Cardiac septum (tissue), 1 donor: ENCODE measurements around the gene TYW1B. TPM values are rescaled to one million over a fixed set of nuclear protein-coding genes. Genes with fewer than 3 reads are reported as not detected.
"Not testable (repeated sequence)": the region's sequence is repeated elsewhere in the genome, so short reads cannot be mapped to it uniquely, and the experiment has no call there.

ENCODE experiments used
- DNase-seq: peaks from one replicate; pipeline ENCODE4 v3.0.0-alpha.2; 2020; ENCODE audit warnings: low spot score
- intact Hi-C: fragments of 100-400 bp; cut with DNase I; formaldehyde crosslinking; loops from one replicate; pipeline ENCODE4 v1.14.0; 2022
- total RNA-seq: library from RNA; stranded (reverse); fragmentation: NEBNext Ultra II Directional; extraction: Animal tissue kit (Norgen Biotek cat#: 25700); gene quantifications from one replicate; pipeline ENCODE4 v1.2.1, GENCODE V29; 2021
- donor health status: DM: no; HTN: no; CAD: no.

The TYW1B gene
- total RNA-seq, 1 donor from 2014 or later: 0.92 TPM

DNA sequence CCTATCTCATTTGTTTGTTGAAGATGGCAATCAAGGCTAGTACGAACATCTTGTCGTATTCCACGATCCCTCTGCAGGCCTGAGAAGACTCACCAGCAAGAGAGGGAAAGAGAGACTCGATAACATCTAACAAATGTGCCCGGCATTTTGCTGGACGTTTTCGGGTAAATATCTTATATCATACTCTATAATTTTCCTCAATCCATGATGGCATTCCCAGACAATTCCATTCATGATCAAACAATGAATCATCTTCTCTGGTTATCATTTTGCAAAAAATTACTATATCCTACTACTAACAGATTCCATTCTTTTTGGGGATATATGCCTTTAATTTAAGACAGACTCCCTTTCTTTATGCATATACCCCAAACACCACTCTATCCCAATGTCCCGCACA, 118.1 kb downstream of the TYW1B start:
- DNase-seq: no peak
- intact Hi-C loops: no loop called here

DNA sequence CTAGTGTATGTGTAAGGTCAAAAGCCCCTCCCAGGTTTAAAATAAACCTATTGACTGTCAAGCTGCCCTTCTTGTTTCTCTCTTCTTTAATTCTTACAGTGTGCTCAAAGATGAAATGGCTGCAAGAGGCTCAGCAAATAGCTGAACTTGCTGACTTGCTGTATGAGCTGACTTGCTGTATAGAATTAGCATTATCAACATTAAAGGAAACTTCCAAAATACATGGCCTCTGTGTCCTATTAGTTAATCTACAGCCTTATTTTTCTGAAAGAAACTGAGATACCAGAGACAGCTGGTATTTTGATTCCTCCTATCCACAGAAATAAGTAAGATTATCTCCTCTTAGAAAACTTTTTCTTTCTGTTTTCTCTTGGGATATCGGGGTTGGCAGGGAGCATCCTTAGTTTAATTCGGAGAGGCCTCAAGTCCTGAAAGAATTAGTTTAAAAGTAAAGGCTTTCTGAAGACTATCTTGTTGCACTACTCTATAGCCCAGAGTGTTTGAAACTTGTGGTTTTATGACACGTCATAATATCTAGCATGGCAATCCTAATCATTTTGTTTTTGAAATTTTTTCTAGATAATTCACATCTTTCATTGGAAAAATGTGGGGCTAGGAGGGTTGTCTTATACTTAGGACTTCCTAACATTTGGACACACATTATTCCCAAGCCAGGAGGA, 119.5 kb downstream of the TYW1B start:
- DNase-seq, intact Hi-C loops: not testable (repeated sequence)

DNA sequence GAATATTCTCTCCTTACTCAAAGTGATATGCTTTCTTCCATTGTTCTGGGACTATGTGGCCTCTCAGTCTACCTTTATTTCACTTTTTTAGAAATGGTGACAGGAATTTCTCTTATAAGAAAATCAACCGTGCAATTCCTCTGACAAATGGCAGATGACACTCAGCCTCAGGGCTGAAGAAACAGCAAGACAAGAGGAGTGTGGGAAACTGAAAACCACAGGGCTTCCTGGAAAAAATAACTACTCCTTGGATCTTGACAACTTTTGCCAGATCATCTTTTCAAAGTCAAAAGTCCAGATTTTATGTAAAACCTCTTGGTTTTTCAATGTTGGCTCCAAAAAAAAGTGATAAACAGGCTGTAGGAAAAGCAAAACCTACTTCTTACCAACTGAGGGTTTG, 121.5 kb downstream of the TYW1B start:
- no peak for DNase-seq
- intact Hi-C loops: no loop called here

DNA sequence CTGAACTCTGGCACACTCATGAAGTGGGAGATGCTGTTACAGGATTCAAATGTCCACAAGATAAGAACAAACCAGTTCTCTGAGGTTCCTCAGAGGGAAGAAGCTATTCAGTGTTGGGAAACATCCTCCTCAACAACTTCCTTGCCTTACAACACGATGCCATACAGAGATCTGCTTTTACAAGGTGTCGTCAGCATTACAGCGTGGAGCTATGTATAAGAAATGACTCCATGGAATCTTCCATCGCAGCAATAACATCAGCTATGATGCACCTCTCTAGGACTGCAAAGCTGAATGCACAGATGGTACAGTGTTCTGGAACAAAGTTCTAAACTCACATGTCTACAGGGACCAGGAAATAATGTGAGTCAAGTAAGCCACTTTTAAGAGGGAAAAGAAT, 122.3 kb downstream of the TYW1B start:
- DNase-seq, intact Hi-C loops: not testable (repeated sequence)

DNA sequence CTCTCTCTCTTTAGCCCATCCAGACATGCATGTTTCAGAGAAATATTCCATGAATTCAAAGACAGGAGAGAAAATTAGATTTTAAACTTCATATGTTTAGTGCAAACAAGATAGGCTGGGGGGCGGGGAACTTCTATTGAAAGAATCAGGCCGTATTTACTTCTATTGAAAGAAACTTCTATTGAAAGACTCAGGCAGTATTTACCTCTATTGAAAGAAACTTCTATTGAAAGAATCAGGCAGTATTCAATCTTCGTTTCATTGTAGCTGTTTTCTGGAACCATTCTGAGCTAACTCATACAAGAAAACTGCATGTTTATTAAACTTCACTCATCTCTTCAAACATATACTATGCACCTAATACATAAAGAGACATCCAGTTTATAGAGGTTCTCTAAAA, 123.1 kb downstream of the TYW1B start:
- intact Hi-C loops: no loop called here
- DNase-seq: no peak

DNA sequence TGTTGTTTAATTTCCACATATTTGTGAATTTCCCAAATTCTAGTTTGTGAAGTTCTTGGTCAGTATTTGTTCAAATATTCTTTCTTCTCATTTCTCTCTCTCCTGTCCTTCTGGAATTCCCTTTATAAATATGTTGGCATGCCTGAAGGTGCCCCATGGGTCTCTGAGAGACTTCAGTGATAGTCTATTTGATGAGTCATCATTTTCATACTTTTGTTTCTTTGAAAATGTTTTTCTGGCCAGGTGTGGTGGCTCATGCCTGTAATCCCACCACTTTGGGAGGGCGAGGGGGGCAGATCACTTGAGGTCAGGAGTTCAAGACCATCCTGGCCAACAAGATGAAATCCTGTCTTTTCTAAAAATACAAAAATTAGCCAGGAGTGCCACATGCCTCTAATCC, 127.5 kb downstream of the TYW1B start:
- DNase-seq, intact Hi-C loops: not testable (repeated sequence)

DNA sequence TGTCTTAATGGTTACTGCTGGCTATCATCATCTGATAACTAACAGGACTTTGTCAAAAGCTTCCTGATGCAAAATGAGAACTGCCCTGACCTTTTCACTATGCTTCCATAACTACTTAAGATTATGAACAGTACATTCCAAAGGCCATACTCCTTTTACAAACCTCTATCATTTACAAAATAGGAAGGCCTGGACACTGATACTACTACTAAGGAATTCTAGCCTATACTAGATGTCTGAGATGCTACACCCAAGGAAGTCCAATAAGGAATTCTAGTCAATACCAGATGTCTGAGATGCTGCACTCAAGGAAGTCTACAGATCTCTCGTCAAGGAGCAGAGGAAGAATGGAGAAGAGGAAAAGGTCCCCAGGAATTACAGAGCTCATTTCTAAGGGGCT, 130.9 kb downstream of the TYW1B start:
- DNase-seq, intact Hi-C loops: not testable (repeated sequence)

DNA sequence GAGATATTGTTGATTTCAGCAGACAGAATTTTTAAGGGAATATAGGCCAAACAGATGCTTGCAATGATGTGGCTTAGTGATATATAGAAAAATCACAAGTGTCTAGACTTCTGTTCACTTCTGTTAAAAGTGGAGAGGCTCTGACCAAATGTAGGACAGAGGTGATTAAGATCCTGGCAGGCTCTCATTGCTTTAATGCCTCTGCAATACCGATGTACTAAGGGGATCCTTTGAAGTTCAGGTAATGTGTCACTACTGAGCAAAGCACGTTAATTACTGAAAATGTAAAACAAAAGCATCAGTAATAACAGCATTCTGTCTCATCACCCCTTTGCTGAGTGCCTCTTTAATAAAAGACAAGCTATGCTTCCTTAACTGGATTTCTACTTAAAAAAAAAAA, 131.4 kb downstream of the TYW1B start:
- intact Hi-C loops, DNase-seq: not testable (repeated sequence)

DNA sequence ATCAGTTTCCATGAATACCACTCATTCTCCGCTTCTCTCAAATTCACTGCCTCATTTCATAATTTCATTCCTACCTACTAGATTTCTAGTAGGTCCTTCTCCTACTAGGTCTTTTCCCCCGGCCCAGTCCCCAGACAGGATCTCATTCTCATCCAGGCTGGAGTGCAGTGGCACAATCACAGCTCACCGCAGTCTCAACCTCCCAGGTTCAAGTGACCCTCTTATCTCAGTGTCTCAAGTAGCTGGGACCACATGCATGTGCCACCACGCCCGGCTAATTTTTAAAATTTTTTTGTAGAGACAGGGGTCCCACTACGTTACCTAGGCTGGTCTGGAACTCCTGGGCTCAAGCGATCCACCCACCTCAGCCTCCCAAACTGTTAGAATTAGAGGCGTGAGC, 132.5 kb downstream of the TYW1B start:
- intact Hi-C loops, DNase-seq: not testable (repeated sequence)

DNA sequence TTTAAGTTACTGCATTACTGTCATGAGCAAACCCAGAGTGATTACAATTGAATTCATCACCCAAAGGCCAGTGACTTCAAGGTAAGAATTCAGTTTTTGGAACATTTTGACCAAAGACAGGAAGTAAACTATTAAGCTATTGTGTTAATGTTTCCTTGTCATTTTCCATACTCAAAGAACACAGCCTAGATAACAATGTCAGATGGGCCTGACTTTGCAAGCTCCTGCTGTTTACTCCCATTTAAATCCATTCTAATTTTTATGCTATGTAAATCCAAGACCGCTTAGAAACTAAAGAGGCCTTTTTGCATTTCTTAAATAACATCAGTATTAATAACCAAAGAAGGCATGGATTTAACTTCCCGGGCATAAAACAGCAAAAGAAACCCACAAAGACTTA, 136.6 kb downstream of the TYW1B start:
- DNase-seq, intact Hi-C loops: not testable (repeated sequence)

DNA sequence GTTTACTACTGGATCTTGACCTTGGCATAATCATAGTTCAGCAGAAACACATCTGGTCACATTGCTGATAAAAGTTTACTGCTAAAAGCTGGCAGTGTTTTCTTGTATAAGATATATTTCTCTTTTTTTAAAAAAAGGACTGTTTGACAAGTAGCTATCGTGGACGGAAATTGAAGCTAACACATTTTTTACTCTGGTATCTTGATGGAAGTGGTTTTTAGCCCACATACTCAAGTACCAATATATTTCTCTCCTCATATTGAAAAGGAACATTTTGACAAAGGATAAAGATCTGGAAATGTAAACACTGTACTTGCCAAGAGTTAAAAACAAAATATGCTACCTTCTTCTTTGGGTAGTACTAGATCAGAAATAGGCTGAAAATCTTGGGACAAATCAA, 137.8 kb downstream of the TYW1B start:
- intact Hi-C loops, DNase-seq: not testable (repeated sequence)

DNA sequence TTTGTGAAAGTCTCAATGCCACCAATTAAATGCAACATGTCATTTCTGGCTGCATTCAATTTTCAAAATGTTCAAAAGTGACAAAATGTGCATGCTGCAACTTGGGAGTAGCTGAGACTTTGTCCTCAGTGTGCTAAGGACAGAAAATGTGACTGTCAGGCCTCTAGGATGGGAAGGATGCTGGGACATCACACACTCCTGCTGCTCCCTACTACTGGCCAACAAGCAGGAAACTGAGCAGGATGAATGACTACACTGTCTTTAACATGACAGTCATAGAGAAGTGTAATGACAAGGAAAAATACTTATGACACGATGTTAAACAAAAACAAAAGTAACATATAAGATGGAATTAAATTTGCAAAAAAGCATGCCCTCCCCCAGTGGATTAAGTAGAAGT, 138.7 kb downstream of the TYW1B start:
- DNase-seq, intact Hi-C loops: not testable (repeated sequence)

DNA sequence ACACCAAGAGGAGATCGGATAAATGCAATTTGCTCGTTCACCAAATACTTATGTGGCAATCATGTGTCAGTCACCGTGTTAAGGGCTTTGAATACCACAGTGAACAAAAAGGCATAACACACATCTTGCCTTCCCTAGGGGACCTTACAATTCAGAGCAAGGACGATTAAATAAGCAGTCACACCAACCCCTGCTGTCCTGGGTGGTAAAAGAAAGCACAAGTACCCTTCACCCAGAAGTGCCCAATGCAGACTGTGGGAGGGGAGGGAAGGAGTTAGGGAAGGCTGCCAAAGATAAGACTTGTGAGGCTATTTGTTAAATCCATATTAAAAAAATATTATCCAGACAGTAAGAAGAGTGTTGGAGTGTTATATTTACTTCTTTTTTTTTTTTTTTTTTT, 146.8 kb downstream of the TYW1B start:
- intact Hi-C loops, DNase-seq: not testable (repeated sequence)

DNA sequence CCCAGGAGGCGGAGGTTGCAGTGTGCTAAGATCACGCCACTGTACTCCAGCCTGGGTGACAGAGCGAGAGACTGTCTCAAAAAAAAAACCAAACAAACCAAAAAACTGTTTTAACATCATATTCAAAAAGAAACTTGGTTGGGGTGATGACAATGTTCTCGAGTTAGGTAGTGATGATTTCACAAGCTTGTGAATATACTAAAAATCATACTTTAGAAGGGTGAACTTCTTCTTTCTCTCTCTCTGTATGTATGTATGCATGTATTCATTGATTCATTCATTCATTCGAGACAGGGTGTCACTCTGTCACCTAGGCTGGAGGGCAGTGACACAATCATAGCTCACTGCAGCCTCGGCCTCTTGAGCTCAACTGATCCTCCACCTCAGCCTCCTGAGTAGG, 151.1 kb downstream of the TYW1B start:
- intact Hi-C loops: not testable (repeated sequence)

DNA sequence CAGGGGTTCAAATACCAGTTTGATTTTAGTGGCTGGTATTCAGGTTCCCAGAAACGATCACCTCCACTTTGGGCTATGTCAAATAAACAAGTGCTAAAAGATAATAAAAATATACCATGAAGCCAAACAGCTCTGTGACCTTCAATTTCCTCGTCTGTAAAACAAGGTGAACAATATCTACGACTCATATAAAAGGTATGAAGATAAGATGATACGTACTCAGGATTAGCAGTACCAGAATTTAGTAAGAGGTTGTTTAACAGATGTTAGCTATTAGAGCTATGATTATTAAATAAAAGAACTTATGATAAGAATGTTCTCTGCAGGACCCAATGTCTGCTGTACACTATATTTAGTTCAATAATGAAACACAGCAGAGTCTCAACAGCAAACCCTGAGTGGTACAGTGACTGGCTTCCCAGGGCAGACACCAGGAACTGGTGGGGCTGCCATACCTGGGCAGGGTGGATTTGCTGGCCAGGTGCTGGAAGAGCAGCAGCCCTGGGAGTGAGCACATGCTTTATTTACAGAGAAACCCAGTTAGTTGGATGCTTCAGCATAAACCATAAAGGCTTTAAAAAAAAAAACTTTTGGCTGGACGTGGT, 151.8 kb downstream of the TYW1B start:
- DNase-seq, intact Hi-C loops: not testable (repeated sequence)

More for the DNA sequence above, 151.1 kb downstream of the TYW1B start:
- not testable (repeated sequence) for DNase-seq

DNA sequence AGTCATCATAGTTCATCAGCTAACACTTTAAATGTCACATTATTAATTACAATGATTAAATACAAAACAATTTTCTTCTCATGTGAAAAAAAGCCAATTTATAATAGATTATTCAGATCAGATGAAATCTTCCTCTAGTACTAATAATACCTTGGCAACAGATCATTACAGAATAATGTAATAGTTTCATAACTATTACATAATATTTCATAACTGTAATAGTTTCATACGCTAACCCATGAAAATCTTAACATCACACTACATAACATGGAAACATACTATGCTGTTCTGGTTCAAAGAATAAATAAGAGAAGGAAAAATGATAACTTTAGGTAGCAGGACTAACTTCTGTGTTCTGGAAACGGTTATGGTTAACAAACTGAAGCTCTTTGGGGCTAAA, 152.3 kb downstream of the TYW1B start:
- DNase-seq, intact Hi-C loops: not testable (repeated sequence)

DNA sequence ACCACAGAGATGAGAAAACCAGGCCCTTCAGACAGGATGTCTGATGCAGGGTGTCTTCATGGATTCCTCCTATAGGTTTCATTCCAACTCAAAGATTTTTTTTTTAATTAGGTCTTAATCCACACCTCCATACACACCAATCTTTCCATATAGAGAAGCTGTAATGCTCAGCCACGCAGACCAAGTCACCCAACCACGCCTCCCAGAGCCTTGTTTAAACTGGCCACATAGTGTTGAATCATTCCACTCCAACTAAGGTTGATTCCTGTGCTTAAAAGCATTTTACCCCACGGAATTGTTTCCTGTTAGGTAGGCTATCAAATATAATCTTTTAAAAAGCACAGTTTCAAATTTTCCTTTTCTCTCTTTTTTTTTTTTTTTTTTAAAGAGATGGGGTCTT, 153.6 kb downstream of the TYW1B start:
- no peak for DNase-seq
- intact Hi-C loops: no loop called here

DNA sequence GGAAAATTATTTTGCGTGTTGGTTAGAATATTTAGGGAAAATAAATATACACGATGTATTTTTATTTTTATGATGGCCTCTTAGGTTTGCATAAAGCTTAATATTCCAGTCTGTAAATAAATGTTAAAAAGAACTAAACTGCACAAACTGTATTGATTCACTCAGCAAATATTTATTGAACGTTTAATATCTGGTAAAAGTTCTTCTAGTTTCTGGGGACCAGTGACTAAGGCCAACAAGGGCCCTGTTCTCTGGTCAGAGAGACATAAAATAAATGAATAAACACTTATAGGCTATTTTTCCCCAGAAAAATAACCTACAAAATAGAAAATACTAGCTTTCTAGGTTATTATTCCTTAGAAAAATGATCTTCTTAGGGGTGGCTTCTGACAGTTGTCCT, 157.2 kb downstream of the TYW1B start:
- DNase-seq, intact Hi-C loops: not testable (repeated sequence)

DNA sequence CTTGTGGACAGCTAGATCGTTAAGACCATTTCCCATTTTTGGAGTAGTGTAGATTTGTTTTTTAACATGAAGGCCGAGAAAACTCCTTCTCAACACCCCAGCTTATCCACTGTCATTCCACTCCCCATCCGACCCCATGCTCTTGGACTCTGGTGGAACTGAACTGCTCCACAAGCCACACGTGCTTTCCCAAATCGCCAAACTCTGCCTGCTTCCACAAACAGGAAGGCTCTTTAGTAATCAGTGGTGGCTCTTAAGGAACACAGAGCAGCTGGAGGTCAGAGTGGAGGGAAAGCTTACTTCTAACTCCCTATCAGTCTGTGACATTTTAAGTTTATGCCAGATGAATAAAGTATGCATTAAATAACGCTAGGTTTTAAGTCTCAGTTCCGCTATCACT, 159.6 kb downstream of the TYW1B start:
- intact Hi-C loops, DNase-seq: not testable (repeated sequence)

DNA sequence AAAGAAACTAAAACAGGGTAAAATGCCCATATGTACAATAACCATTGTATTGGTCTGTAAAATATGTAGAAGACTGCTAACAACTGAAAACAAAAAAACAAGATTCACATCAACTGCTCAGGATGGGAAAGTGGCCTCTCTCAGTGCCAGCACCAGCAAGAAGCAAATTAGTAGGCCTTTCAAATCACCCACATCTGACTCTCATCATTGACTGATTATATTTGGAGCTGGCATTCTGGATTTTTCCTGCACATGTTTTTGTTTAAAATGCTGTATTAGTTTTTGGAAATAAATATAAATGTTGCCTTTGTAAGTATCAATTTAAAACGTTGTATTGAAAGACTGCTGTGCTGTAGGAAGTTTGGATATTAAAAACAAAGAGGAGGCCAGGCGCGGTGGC, 161.0 kb downstream of the TYW1B start:
- DNase-seq, intact Hi-C loops: not testable (repeated sequence)

DNA sequence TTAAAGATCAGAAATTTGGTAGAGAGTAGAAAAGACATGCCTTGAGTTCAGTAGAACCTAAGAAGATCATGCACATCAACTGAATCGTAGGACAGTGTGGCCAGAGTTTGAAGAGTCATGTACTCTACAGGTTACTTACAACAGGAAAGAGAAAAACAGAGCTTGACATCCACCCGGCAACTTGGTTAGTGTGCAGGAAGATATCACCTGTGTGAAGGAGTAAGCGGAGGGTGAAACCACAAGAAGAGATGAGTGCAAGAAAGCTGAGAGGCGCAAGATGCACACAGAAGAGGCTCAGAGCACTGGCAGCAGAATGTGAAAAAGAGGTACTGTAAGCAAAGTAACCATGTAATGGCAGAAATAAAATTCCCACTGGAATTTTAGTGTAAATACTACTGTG, 179.4 kb downstream of the TYW1B start:
- DNase-seq, intact Hi-C loops: not testable (repeated sequence)
